ENCODE measurements around the gene ST14.
"Not testable (repeated sequence)": the region's sequence is repeated elsewhere in the genome, so short reads cannot be mapped to it uniquely, and the experiment has no call there.

The ST14 gene

GRCh38 chr11:130223291-130223971, 63.8 kb downstream of the ST14 start:
- Mint-ChIP-seq H3K4me3 (no peak overlapping the region), H3K27me3 (no peaks in the 10 kb centered on the region), H3K36me3 (ENCODE audit: low read depth) (no peaks in the 10 kb centered on the region), H3K9me3 (no peaks in the 10 kb centered on the region), H3K4me1 (ENCODE audit: low read depth) (peaks cover 14% of the 10 kb centered on the region), H3K27ac (no peak overlapping the region)

DNA sequence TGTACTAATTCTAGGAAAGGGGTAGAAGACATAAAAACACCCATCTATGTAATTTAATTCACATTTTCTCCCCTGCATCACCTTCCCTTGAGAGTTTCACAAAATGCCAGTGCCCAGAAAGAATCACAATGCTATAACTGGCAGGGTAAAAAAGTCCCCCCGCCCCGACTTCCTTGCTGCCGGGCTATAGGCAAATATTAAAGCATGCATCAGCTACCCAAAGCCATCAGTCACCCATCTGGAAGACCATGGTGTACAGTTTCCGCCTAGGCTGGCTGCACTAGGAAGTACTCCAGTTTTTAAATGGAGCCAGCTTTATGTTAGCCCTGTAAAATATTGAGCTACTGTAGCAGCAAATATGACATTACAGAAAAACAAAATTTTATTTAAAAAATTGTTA, 67.8 kb downstream of the ST14 start:
- Mint-ChIP-seq H3K27ac (no peak overlapping the region), H3K36me3 (ENCODE audit: low read depth) (peaks cover 12% of the 10 kb centered on the region), H3K9me3 (no peaks in the 10 kb centered on the region), H3K27me3 (no peaks in the 10 kb centered on the region), H3K4me1 (ENCODE audit: low read depth) (peaks cover 14% of the 10 kb centered on the region), H3K4me3 (no peak overlapping the region)

GRCh38 chr11:130233486-130233885, 73.9 kb downstream of the ST14 start:
- not testable (repeated sequence) for H3K27ac Mint-ChIP-seq; H3K4me1 Mint-ChIP-seq (ENCODE audit: low read depth); H3K27me3 Mint-ChIP-seq; H3K4me3 Mint-ChIP-seq; H3K9me3 Mint-ChIP-seq
- peaks cover 39% of the 10 kb centered on the region for H3K36me3 Mint-ChIP-seq (ENCODE audit: low read depth)

GRCh38 chr11:130233888-130234287, 74.3 kb downstream of the ST14 start:
- not testable (repeated sequence) for H3K4me1 Mint-ChIP-seq (ENCODE audit: low read depth); H3K27ac Mint-ChIP-seq; H3K4me3 Mint-ChIP-seq; H3K27me3 Mint-ChIP-seq; H3K9me3 Mint-ChIP-seq
- peaks cover 41% of the 10 kb centered on the region for H3K36me3 Mint-ChIP-seq (ENCODE audit: low read depth)

DNA sequence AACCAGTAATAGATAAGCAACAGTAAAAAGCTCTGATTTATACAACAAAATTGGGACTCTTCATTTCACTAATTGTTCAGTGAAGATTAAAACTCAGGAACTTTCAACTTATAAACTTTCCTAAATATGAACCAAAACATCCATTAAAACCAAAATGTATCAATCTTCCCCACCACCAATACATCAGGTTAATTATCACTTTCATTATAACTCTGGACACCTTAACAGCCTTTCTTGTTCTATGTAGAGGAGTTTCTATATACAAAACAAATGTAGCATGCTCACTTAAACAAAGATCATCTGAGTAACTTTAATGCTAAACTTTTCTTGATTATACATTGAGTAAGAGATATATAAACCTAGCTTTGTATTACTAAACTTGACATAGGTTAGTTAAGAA, 74.7 kb downstream of the ST14 start:
- peaks cover 40% of the 10 kb centered on the region for H3K36me3 Mint-ChIP-seq (ENCODE audit: low read depth)
- no peaks in the 10 kb centered on the region for H3K4me1 Mint-ChIP-seq (ENCODE audit: low read depth)
- no peaks in the 10 kb centered on the region for H3K27me3 Mint-ChIP-seq
- no peak overlapping the region for H3K27ac Mint-ChIP-seq
- H3K9me3 Mint-ChIP-seq = no peaks in the 10 kb centered on the region
- H3K4me3 Mint-ChIP-seq = no peak overlapping the region

GRCh38 chr11:130237282-130238006, 77.9 kb downstream of the ST14 start:
- H3K4me3 Mint-ChIP-seq = no peak overlapping the region
- no peaks in the 10 kb centered on the region for H3K27me3 Mint-ChIP-seq
- no peaks in the 10 kb centered on the region for H3K9me3 Mint-ChIP-seq
- H3K27ac Mint-ChIP-seq = no peak overlapping the region
- H3K36me3 Mint-ChIP-seq (ENCODE audit: low read depth) = peaks cover 47% of the 10 kb centered on the region
- no peaks in the 10 kb centered on the region for H3K4me1 Mint-ChIP-seq (ENCODE audit: low read depth)

- Mint-ChIP-seq H3K4me1 (ENCODE audit: low read depth) (peaks cover 32% of the 10 kb centered on the region), H3K36me3 (ENCODE audit: low read depth) (peaks cover 43% of the 10 kb centered on the region), H3K4me3 (no peak overlapping the region), H3K27me3 (no peaks in the 10 kb centered on the region), H3K9me3 (no peaks in the 10 kb centered on the region), H3K27ac (no peak overlapping the region)
These were observed 82.1 kb downstream of the ST14 start for GRCh38 chr11:130241713-130242112.

DNA sequence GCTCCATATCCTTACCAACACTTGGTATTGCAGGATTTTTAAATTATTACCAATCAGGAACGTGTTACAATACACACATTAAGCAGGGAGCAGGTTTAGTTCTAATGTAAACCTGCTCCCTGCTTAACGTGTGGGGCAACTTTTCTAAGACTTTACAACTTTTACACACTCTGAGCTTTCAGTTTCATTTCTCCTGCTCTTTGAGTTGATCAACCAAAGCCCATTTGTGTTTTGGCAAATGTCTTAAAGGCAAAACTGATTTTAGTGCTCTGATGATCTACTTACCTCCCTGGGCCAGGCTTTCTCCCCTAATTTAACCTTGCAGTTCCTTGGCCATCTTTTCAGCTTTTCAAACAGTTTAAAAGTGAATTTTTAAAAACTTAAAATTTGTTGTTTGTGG, 84.2 kb downstream of the ST14 start:
- H3K27ac Mint-ChIP-seq = no peak overlapping the region
- H3K4me3 Mint-ChIP-seq = no peak overlapping the region

DNA sequence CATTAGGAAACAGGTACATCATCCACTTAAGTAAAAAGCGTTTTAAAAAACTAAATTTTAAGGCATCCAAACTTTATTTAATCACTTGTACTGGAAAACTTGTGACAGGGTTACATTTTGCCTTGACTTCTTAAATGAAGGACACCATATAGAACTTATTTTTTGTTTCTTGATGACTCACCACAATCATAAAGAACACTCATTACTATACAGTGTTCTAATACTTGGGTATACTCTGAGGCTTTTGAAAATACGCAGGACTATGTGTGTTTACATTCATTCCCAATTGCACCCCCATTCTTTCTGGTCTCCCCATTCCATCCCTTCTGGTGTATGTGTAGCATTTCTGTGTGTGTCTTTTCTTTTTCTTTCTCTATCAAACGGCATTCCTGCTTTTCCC, 85.3 kb downstream of the ST14 start:
- Mint-ChIP-seq H3K27ac (no peak overlapping the region), H3K4me3 (no peak overlapping the region), H3K36me3 (ENCODE audit: low read depth) (peaks cover 18% of the 10 kb centered on the region), H3K27me3 (no peaks in the 10 kb centered on the region), H3K9me3 (no peaks in the 10 kb centered on the region), H3K4me1 (ENCODE audit: low read depth) (peaks cover 39% of the 10 kb centered on the region)

More for the DNA sequence above, 84.2 kb downstream of the ST14 start:
- Mint-ChIP-seq H3K36me3 (ENCODE audit: low read depth) (peaks cover 27% of the 10 kb centered on the region), H3K9me3 (no peaks in the 10 kb centered on the region), H3K4me1 (ENCODE audit: low read depth) (peaks cover 39% of the 10 kb centered on the region), H3K27me3 (no peaks in the 10 kb centered on the region)

DNA sequence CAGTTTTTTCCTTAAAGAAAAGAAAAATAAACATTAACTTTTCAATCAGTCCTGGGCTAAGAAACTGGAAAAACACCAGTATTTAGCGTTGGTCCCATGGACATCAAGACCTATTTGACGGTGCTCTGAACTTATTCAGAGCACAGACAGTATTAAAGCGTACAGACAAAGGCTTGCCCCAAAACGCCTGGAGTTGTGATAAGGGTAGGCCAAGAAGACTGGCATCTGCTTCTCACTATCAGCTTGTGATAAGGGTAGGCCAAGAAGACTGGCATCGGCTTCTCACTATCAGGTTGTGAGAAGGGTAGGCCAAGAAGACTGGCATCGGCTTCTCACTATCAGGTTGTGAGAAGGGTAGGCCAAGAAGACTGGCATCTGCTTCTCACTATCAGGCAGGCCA, 85.8 kb downstream of the ST14 start:
- H3K4me3 Mint-ChIP-seq, H3K27me3 Mint-ChIP-seq, H3K27ac Mint-ChIP-seq, H3K9me3 Mint-ChIP-seq: not testable (repeated sequence)
- Mint-ChIP-seq H3K36me3 (ENCODE audit: low read depth) (peaks cover 18% of the 10 kb centered on the region), H3K4me1 (ENCODE audit: low read depth) (peaks cover 39% of the 10 kb centered on the region)

DNA sequence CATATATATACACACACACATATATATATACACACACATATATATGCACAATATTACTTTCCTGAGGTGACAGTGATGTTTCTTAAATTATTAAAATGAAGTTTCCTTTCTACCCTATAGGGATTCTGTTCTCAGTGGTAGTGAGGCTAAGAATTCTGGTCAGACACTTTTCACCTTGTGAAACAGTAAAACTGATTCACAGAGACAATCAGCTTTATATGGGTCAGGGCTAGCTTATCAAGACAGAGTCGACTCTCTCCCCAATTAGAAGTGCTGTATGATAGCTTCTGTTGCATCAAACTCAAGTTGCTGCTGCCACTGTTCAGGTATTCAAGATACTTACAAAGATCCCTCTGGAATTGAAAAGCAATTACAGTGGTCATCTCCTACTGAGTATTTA, 86.7 kb downstream of the ST14 start:
- H3K27ac Mint-ChIP-seq = no peak overlapping the region
- no peaks in the 10 kb centered on the region for H3K27me3 Mint-ChIP-seq
- peaks cover 44% of the 10 kb centered on the region for H3K4me1 Mint-ChIP-seq (ENCODE audit: low read depth)
- H3K36me3 Mint-ChIP-seq (ENCODE audit: low read depth) = peaks cover 24% of the 10 kb centered on the region
- no peaks in the 10 kb centered on the region for H3K9me3 Mint-ChIP-seq
- H3K4me3 Mint-ChIP-seq = no peak overlapping the region

- Mint-ChIP-seq H3K4me1 (ENCODE audit: low read depth) (peaks cover 45% of the 10 kb centered on the region), H3K4me3 (no peak overlapping the region), H3K27me3 (no peaks in the 10 kb centered on the region), H3K27ac (no peak overlapping the region), H3K36me3 (ENCODE audit: low read depth) (peaks cover 22% of the 10 kb centered on the region), H3K9me3 (peaks cover under 1% of the 10 kb centered on the region)
These were observed 87.2 kb downstream of the ST14 start for GRCh38 chr11:130246738-130247137.

- H3K27ac Mint-ChIP-seq = no peak overlapping the region
These were observed 87.7 kb downstream of the ST14 start for GRCh38 chr11:130247319-130247718.

GRCh38 chr11:130249371-130249770, 89.8 kb downstream of the ST14 start:
- H3K4me3 Mint-ChIP-seq = no peak overlapping the region
- peaks cover 7% of the 10 kb centered on the region for H3K9me3 Mint-ChIP-seq
- no peaks in the 10 kb centered on the region for H3K27me3 Mint-ChIP-seq
- H3K36me3 Mint-ChIP-seq (ENCODE audit: low read depth) = peaks cover 35% of the 10 kb centered on the region
- no peak overlapping the region for H3K27ac Mint-ChIP-seq
- H3K4me1 Mint-ChIP-seq (ENCODE audit: low read depth) = peaks cover 40% of the 10 kb centered on the region

More at GRCh38 chr11:130247319-130247718, 87.7 kb downstream of the ST14 start:
- Mint-ChIP-seq H3K36me3 (ENCODE audit: low read depth) (peaks cover 27% of the 10 kb centered on the region), H3K4me3 (no peak overlapping the region), H3K27me3 (no peaks in the 10 kb centered on the region), H3K4me1 (ENCODE audit: low read depth) (peaks cover 47% of the 10 kb centered on the region), H3K9me3 (peaks cover 5% of the 10 kb centered on the region)

- not testable (repeated sequence) for H3K4me3 Mint-ChIP-seq, H3K27ac Mint-ChIP-seq, H3K9me3 Mint-ChIP-seq, H3K27me3 Mint-ChIP-seq
- H3K4me1 Mint-ChIP-seq (ENCODE audit: low read depth) = peaks cover 34% of the 10 kb centered on the region
- peaks cover 34% of the 10 kb centered on the region for H3K36me3 Mint-ChIP-seq (ENCODE audit: low read depth)
These were observed 90.3 kb downstream of the ST14 start for GRCh38 chr11:130249929-130250328.

GRCh38 chr11:130251763-130252162, 92.2 kb downstream of the ST14 start:
- H3K4me1 Mint-ChIP-seq (ENCODE audit: low read depth) = peaks cover 31% of the 10 kb centered on the region
- H3K27ac Mint-ChIP-seq, H3K27me3 Mint-ChIP-seq, H3K4me3 Mint-ChIP-seq: not testable (repeated sequence)
- peaks cover 11% of the 10 kb centered on the region for H3K9me3 Mint-ChIP-seq
- peaks cover 44% of the 10 kb centered on the region for H3K36me3 Mint-ChIP-seq (ENCODE audit: low read depth)
